Mesodermal cell (in vitro differentiated cells): ENCODE data around the gene ENTHD1.
"Not testable (repeated sequence)": the region's sequence is repeated elsewhere in the genome, so short reads cannot be mapped to it uniquely, and the experiment has no call there.

Experiments used
- H3K27ac ChIP-seq: 2 replicates; pipeline ENCODE4 v1.7.0; 2013; ENCODE audit warnings: mild to moderate bottlenecking, low read depth, low read length, moderate library complexity; ENCODE audit not compliant: severe bottlenecking
- H3K36me3 ChIP-seq: 2 replicates; pipeline ENCODE4 v1.7.1; 2013; ENCODE audit warnings: mild to moderate bottlenecking, low read length, moderate library complexity; ENCODE audit not compliant: control insufficient read depth, insufficient read depth
- H3K4me1 ChIP-seq: one replicate; pipeline ENCODE4 v1.7.1; 2013; ENCODE audit warnings: mild to moderate bottlenecking, low read length; ENCODE audit not compliant: insufficient read depth, control insufficient read depth, poor library complexity, severe bottlenecking
- H3K4me3 ChIP-seq: 2 replicates; pipeline ENCODE4 v1.7.0; 2013; ENCODE audit warnings: low read length, control low read depth, mild to moderate bottlenecking; ENCODE audit not compliant: insufficient read depth, poor library complexity, severe bottlenecking; ENCODE audit errors: extremely low read depth
- H3K9me3 ChIP-seq: 2 replicates; pipeline ENCODE4 v1.7.1; 2013; ENCODE audit warnings: mild to moderate bottlenecking, low read length, moderate library complexity; ENCODE audit not compliant: control insufficient read depth
- WGBS, 2 experiments: methylation state at CpG; one replicate each; pipeline ENCODE4 v1.1.5; 2013; ENCODE audit warnings: missing lambda C conversion rate in 2 of 2; ENCODE audit not compliant: insufficient coverage in 2 of 2; 5-methylcytosine and 5-hydroxymethylcytosine counted together

Gene ENTHD1

GRCh38 chr22:39910876-39911613, 17.5 kb upstream of the ENTHD1 start:
- WGBS, 2 experiments: 89 to 100% methylated on average over 4 to 7 of the region's 9 CpGs
- peaks cover 5% of the 10 kb centered on the region for H3K4me1 ChIP-seq
- no peak overlapping the region for H3K4me3 ChIP-seq
- no peak overlapping the region for H3K27ac ChIP-seq
- H3K36me3 ChIP-seq: no peaks in the 10 kb centered on the region
- H3K9me3 ChIP-seq: no peaks in the 10 kb centered on the region

GRCh38 chr22:39908737-39909136, 15.2 kb upstream of the ENTHD1 start:
- no peak overlapping the region for H3K4me3 ChIP-seq
- H3K4me1 ChIP-seq: peaks cover 5% of the 10 kb centered on the region
- WGBS, 2 experiments: 77 to 80% methylated on average over 4 to 5 of the region's 5 CpGs
- H3K36me3 ChIP-seq: no peaks in the 10 kb centered on the region
- H3K27ac ChIP-seq: no peak overlapping the region
- H3K9me3 ChIP-seq: no peaks in the 10 kb centered on the region

- H3K27ac ChIP-seq: no peak overlapping the region
- peaks cover 5% of the 10 kb centered on the region for H3K4me1 ChIP-seq
- no peaks in the 10 kb centered on the region for H3K36me3 ChIP-seq
- H3K9me3 ChIP-seq: no peaks in the 10 kb centered on the region
- 90 to 100% methylated on average over 1 to 2 of the region's 2 CpGs for WGBS, 2 experiments
- no peak overlapping the region for H3K4me3 ChIP-seq
Measured at GRCh38 chr22:39908136-39908535, 14.6 kb upstream of the ENTHD1 start.

GRCh38 chr22:39907605-39908097, 14.1 kb upstream of the ENTHD1 start:
- H3K4me1 ChIP-seq: peaks cover 5% of the 10 kb centered on the region
- H3K9me3 ChIP-seq: no peaks in the 10 kb centered on the region
- H3K36me3 ChIP-seq: no peaks in the 10 kb centered on the region
- H3K4me3 ChIP-seq: no peak overlapping the region
- 88 to 96% methylated on average over 4 to 6 of the region's 9 CpGs for WGBS, 2 experiments
- no peak overlapping the region for H3K27ac ChIP-seq

GRCh38 chr22:39907047-39907446, 13.5 kb upstream of the ENTHD1 start:
- Histone ChIP-seq H3K27ac (no peak overlapping the region), H3K9me3 (no peaks in the 10 kb centered on the region), H3K36me3 (no peaks in the 10 kb centered on the region), H3K4me3 (no peak overlapping the region), H3K4me1 (peaks cover 5% of the 10 kb centered on the region)
- 100% methylated on average over 1 to 2 of the region's 6 CpGs for WGBS, 2 experiments

- H3K4me1 ChIP-seq: peaks cover 5% of the 10 kb centered on the region
- no peak overlapping the region for H3K4me3 ChIP-seq
- no peaks in the 10 kb centered on the region for H3K9me3 ChIP-seq
- no peak overlapping the region for H3K27ac ChIP-seq
- WGBS, 2 experiments: 80% methylated on average over 1 of the region's 3 CpGs; no CpG with 5 or more reads in 1 of the 2 experiments
- H3K36me3 ChIP-seq: no peaks in the 10 kb centered on the region
Measured at GRCh38 chr22:39906207-39906606, 12.6 kb upstream of the ENTHD1 start.

GRCh38 chr22:39905687-39906086, 12.1 kb upstream of the ENTHD1 start:
- H3K36me3 ChIP-seq: no peaks in the 10 kb centered on the region
- peaks cover 5% of the 10 kb centered on the region for H3K4me1 ChIP-seq
- H3K27ac ChIP-seq: no peak overlapping the region
- WGBS, 2 experiments: 100% methylated on average over 2 of the region's 3 CpGs
- no peaks in the 10 kb centered on the region for H3K9me3 ChIP-seq
- H3K4me3 ChIP-seq: no peak overlapping the region

GRCh38 chr22:39904862-39905261, 11.3 kb upstream of the ENTHD1 start:
- no peak overlapping the region for H3K4me3 ChIP-seq
- no peak overlapping the region for H3K27ac ChIP-seq
- H3K36me3 ChIP-seq: no peaks in the 10 kb centered on the region
- WGBS, 2 experiments: 94% methylated on average over 2 of the region's 4 CpGs; no CpG with 5 or more reads in 1 of the 2 experiments
- H3K9me3 ChIP-seq: no peaks in the 10 kb centered on the region
- peaks cover 5% of the 10 kb centered on the region for H3K4me1 ChIP-seq

GRCh38 chr22:39904024-39904423, 10.5 kb upstream of the ENTHD1 start:
- not testable (repeated sequence) for H3K27ac ChIP-seq, H3K4me1 ChIP-seq, H3K9me3 ChIP-seq, H3K4me3 ChIP-seq, H3K36me3 ChIP-seq
- 94 to 98% methylated on average over 7 to 8 of the region's 10 CpGs for WGBS, 2 experiments

GRCh38 chr22:39901565-39902146, 8.1 kb upstream of the ENTHD1 start:
- Histone ChIP-seq H3K36me3 (no peaks in the 10 kb centered on the region), H3K27ac (no peak overlapping the region), H3K4me1 (no peaks in the 10 kb centered on the region), H3K4me3 (no peak overlapping the region), H3K9me3 (no peaks in the 10 kb centered on the region)
- 94% methylated on average over 3 to 5 of the region's 8 CpGs for WGBS, 2 experiments
